GM23338 (cell line): ENCODE results near the gene AGAP1. TPM values are rescaled to one million over a fixed set of nuclear protein-coding genes. Genes with fewer than 3 reads are reported as not detected.

Experiments used
- ATAC-seq: fragments of 200-7000 bp; cut with Tn5 transposase; 3 replicates; pipeline ENCODE4 v1.9.1; 2020
- DNase-seq: peaks from one replicate; pipeline ENCODE4 v3.0.0-alpha.2; 2015; ENCODE audit warnings: low spot score
- H2AFZ ChIP-seq: fragments of 200-600 bp; sonication (generic); 2 replicates; pipeline ENCODE4 v1.8.0; 2016; ENCODE audit warnings: antibody characterized with exemption, mild to moderate bottlenecking, moderate library complexity
- H3F3A ChIP-seq: fragments of 200-600 bp; sonication (generic); replicated peaks from 2 replicates; pipeline ENCODE4 v1.8.0; 2017; ENCODE audit warnings: antibody characterized with exemption, mixed run types, low read depth
- H3K27ac ChIP-seq: fragments of 200-600 bp; sonication (generic); 2 replicates; pipeline ENCODE4 v1.6.1; 2016; ENCODE audit warnings: low read depth
- H3K27me3 ChIP-seq: fragments of 200-600 bp; sonication (generic); 2 replicates; pipeline ENCODE4 v1.8.0; 2016; ENCODE audit warnings: mild to moderate bottlenecking, mixed run types, moderate library complexity; ENCODE audit not compliant: insufficient read depth
- H3K36me3 ChIP-seq: fragments of 200-600 bp; sonication (generic); 2 replicates; pipeline ENCODE4 v1.8.0; 2016; ENCODE audit warnings: mild to moderate bottlenecking; ENCODE audit not compliant: insufficient read depth
- H3K4me1 ChIP-seq: fragments of 200-600 bp; sonication (generic); 2 replicates; pipeline ENCODE4 v1.8.0; 2016; ENCODE audit warnings: mild to moderate bottlenecking, moderate library complexity; ENCODE audit not compliant: insufficient read depth
- H3K4me2 ChIP-seq: fragments of 200-600 bp; sonication (generic); 2 replicates; pipeline ENCODE4 v1.7.1; 2017; ENCODE audit warnings: mixed run types
- H3K4me3 ChIP-seq: fragments of 200-600 bp; sonication (generic); 2 replicates; pipeline ENCODE4 v1.6.1; 2016; ENCODE audit warnings: mixed run types
- H3K79me2 ChIP-seq: fragments of 200-600 bp; sonication (generic); replicated peaks from 2 replicates; pipeline ENCODE4 v1.8.0; 2017; ENCODE audit warnings: mild to moderate bottlenecking; ENCODE audit not compliant: insufficient read depth
- H3K9me2 ChIP-seq: fragments of 200-600 bp; sonication (generic); 2 replicates; pipeline ENCODE4 v1.8.0; 2017; ENCODE audit not compliant: insufficient read depth
- H4K20me1 ChIP-seq: fragments of 200-600 bp; sonication (generic); replicated peaks from 2 replicates; pipeline ENCODE4 v1.8.0; 2017; ENCODE audit warnings: mild to moderate bottlenecking; ENCODE audit not compliant: insufficient read depth
- H3K27ac Mint-ChIP-seq: 2 replicates; pipeline ENCODE4 v1.8.0; 2020; ENCODE audit warnings: inconsistent platforms, mild to moderate bottlenecking, moderate library complexity, mixed read lengths
- H3K27me3 Mint-ChIP-seq: 3 replicates; pipeline ENCODE4 v1.8.0; 2022; ENCODE audit warnings: low read depth, mild to moderate bottlenecking, moderate library complexity, mixed read lengths, inconsistent platforms; ENCODE audit not compliant: insufficient read depth, poor library complexity
- H3K36me3 Mint-ChIP-seq: 3 replicates; pipeline ENCODE4 v1.8.0; 2021; ENCODE audit warnings: low read depth, mild to moderate bottlenecking, inconsistent platforms, moderate library complexity, mixed read lengths
- H3K4me1 Mint-ChIP-seq: 3 replicates; pipeline ENCODE4 v1.8.0; 2020; ENCODE audit warnings: mild to moderate bottlenecking, inconsistent platforms, mixed read lengths
- H3K4me3 Mint-ChIP-seq: 3 replicates; pipeline ENCODE4 v1.8.0; 2021; ENCODE audit warnings: moderate library complexity, mild to moderate bottlenecking, inconsistent platforms, mixed read lengths
- H3K9me3 Mint-ChIP-seq: 3 replicates; pipeline ENCODE4 v1.8.0; 2020; ENCODE audit warnings: moderate library complexity, mild to moderate bottlenecking, inconsistent platforms, mixed read lengths
- CREB1 ChIP-seq: fragments of 250-450 bp; sonication (Bioruptor Pico); IDR thresholded peaks from 2 replicates; pipeline ENCODE4 v1.5.0; 2020; ENCODE audit warnings: low read depth, mild to moderate bottlenecking, moderate library complexity
- CTCF ChIP-seq, 2 experiments: fragments of 200-600 bp in 1 of 2; sonication (generic) in 1 of 2; conservative IDR thresholded peaks; 2 replicates each; pipeline versions ENCODE4 v1.5.1 to v1.6.1; 2016 to 2017; ENCODE audit warnings: antibody characterized with exemption in 2 of 2, low read depth in 2 of 2, mild to moderate bottlenecking in 2 of 2, moderate library complexity in 1 of 2
- EZH2 ChIP-seq: fragments of 200-600 bp; sonication (generic); IDR thresholded peaks from one replicate; pipeline ENCODE4 v1.8.0; 2017; ENCODE audit warnings: antibody characterized with exemption, mild to moderate bottlenecking, low read depth; ENCODE audit not compliant: unreplicated experiment
- EZH2phosphoT487 ChIP-seq: fragments of 200-600 bp; sonication (generic); IDR thresholded peaks from one replicate; pipeline ENCODE4 v1.8.1; 2018; ENCODE audit warnings: antibody characterized with exemption; ENCODE audit not compliant: unreplicated experiment
- JUNB ChIP-seq: IDR thresholded peaks from one replicate; pipeline ENCODE4 v1.6.1; 2016; ENCODE audit warnings: antibody characterized with exemption; ENCODE audit not compliant: unreplicated experiment
- NANOG ChIP-seq: IDR thresholded peaks from 2 replicates; pipeline ENCODE4 v1.6.1; 2016; ENCODE audit warnings: antibody characterized with exemption, borderline replicate concordance
- POLR2AphosphoS5 ChIP-seq: IDR thresholded peaks from 2 replicates; pipeline ENCODE4 v1.6.1; 2016; ENCODE audit warnings: antibody characterized with exemption, low read depth
- STAT1 ChIP-seq: IDR thresholded peaks from one replicate; pipeline ENCODE4 v1.6.1; 2016; ENCODE audit warnings: antibody characterized with exemption; ENCODE audit not compliant: unreplicated experiment
- ZNF114 ChIP-seq: fragments of 250-450 bp; sonication (Bioruptor Pico); IDR thresholded peaks from 2 replicates; pipeline ENCODE4 v1.5.0; 2020; ENCODE audit warnings: mild to moderate bottlenecking, moderate library complexity
- ZNF331 ChIP-seq: fragments of 250-450 bp; sonication (Bioruptor Pico); IDR thresholded peaks from 2 replicates; pipeline ENCODE4 v1.5.0; 2020; ENCODE audit warnings: low read depth, mild to moderate bottlenecking, moderate library complexity
- ZNF462 ChIP-seq: fragments of 250-450 bp; sonication (Bioruptor Pico); IDR thresholded peaks from 2 replicates; pipeline ENCODE4 v1.5.0; 2020; ENCODE audit warnings: mild to moderate bottlenecking, moderate library complexity
- polyA plus RNA-seq: library from polyadenylated mRNA; unstranded; fragments of >200 nt; fragmentation: Nextera tagmentation; extraction: Ambion mirVana; gene quantifications from 2 replicates; pipeline ENCODE4 v1.2.1, GENCODE V29; 2016
- total RNA-seq: library from RNA; depleted of rRNA; stranded (reverse); fragments of >200 nt; shearing (Covaris generic); gene quantifications from 2 replicates; pipeline ENCODE4 v1.2.3, GENCODE V29; 2014
- TF ChIP-seq, protein P1 (sequence below): IDR thresholded peaks from one replicate; pipeline ENCODE4 v1.6.1; 2018; ENCODE audit warnings: antibody characterized with exemption; ENCODE audit not compliant: unreplicated experiment
- TF ChIP-seq, protein P2 (sequence below): IDR thresholded peaks from 2 replicates; pipeline ENCODE4 v1.6.1; 2016; ENCODE audit warnings: antibody characterized with exemption

Gene AGAP1
- total and polyA plus RNA-seq, 2 experiments from 2014 or later = 13.3 to 27.9 TPM

GRCh38 chr2:235544689-235544969 lies 50.8 kb downstream of the AGAP1 start:
- no peak for DNase-seq
- Mint-ChIP-seq H3K4me1 (peaks cover 61% of the 10 kb centered on the region), H3K9me3 (no peaks in the 10 kb centered on the region), H3K27ac (no peak overlapping the region), H3K36me3 (no peaks in the 10 kb centered on the region), H3K27me3 (peaks cover 8% of the 10 kb centered on the region), H3K4me3 (no peak overlapping the region)
- peaks cover 41% of the 10 kb centered on the region for H3K4me1 ChIP-seq
- H3K36me3 ChIP-seq = no peaks in the 10 kb centered on the region
- no peak for TF ChIP-seq JUNB
- no peak for TF ChIP-seq CREB1 (CRISPR knock-in tag)
- no peak for TF ChIP-seq ZNF114 (CRISPR knock-in tag)
- no peak for TF ChIP-seq POLR2AphosphoS5
- TF ChIP-seq NANOG = no peak
- no peak for TF ChIP-seq EZH2phosphoT487
- no peak for TF ChIP-seq ZNF462 (CRISPR knock-in tag)
- TF ChIP-seq, protein P1, sequence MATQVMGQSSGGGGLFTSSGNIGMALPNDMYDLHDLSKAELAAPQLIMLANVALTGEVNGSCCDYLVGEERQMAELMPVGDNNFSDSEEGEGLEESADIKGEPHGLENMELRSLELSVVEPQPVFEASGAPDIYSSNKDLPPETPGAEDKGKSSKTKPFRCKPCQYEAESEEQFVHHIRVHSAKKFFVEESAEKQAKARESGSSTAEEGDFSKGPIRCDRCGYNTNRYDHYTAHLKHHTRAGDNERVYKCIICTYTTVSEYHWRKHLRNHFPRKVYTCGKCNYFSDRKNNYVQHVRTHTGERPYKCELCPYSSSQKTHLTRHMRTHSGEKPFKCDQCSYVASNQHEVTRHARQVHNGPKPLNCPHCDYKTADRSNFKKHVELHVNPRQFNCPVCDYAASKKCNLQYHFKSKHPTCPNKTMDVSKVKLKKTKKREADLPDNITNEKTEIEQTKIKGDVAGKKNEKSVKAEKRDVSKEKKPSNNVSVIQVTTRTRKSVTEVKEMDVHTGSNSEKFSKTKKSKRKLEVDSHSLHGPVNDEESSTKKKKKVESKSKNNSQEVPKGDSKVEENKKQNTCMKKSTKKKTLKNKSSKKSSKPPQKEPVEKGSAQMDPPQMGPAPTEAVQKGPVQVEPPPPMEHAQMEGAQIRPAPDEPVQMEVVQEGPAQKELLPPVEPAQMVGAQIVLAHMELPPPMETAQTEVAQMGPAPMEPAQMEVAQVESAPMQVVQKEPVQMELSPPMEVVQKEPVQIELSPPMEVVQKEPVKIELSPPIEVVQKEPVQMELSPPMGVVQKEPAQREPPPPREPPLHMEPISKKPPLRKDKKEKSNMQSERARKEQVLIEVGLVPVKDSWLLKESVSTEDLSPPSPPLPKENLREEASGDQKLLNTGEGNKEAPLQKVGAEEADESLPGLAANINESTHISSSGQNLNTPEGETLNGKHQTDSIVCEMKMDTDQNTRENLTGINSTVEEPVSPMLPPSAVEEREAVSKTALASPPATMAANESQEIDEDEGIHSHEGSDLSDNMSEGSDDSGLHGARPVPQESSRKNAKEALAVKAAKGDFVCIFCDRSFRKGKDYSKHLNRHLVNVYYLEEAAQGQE = no peak
- no peak for TF ChIP-seq CTCF (conservative IDR thresholded peaks at IDR 0.05; ENCODE audit: low read depth in 2 of 2)
- no peak for TF ChIP-seq ZNF331 (CRISPR knock-in tag)
- TF ChIP-seq STAT1 = no peak
- TF ChIP-seq, protein P2, sequence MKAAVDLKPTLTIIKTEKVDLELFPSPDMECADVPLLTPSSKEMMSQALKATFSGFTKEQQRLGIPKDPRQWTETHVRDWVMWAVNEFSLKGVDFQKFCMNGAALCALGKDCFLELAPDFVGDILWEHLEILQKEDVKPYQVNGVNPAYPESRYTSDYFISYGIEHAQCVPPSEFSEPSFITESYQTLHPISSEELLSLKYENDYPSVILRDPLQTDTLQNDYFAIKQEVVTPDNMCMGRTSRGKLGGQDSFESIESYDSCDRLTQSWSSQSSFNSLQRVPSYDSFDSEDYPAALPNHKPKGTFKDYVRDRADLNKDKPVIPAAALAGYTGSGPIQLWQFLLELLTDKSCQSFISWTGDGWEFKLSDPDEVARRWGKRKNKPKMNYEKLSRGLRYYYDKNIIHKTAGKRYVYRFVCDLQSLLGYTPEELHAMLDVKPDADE = no peak
- TF ChIP-seq EZH2 = no peak
- H2AFZ ChIP-seq = no peak overlapping the region
- H3K4me2 ChIP-seq = no peak overlapping the region
- H4K20me1 ChIP-seq = peaks cover 7% of the 10 kb centered on the region
- no peak for ATAC-seq
- H3K4me3 ChIP-seq = no peak overlapping the region
- H3K9me2 ChIP-seq = no peaks in the 10 kb centered on the region
- H3F3A ChIP-seq = 0 out of 2 replicates have a peak, but pooled peaks cover 3% of the 10 kb centered on the region
- peaks cover 92% of the 10 kb centered on the region for H3K79me2 ChIP-seq
- no peaks in the 10 kb centered on the region for H3K27me3 ChIP-seq
- H3K27ac ChIP-seq = no peak overlapping the region
